Psoas muscle (tissue), 8 donors: ENCODE data around the gene FITM1. TPM values are rescaled to one million over a fixed set of nuclear protein-coding genes. Genes with fewer than 3 reads are reported as not detected.

Source experiments
- ATAC-seq, 4 donors: fragments of 200-7000 bp; cut with Tn5 transposase; one replicate each; pipeline ENCODE4 v1.9.1; 2020; ENCODE audit warnings: moderate library complexity in 3 of 4, mild to moderate bottlenecking in 2 of 4
- DNase-seq, 2 donors: peaks; one replicate each; pipeline ENCODE4 v3.0.0-alpha.2; 2020
- H3K27ac ChIP-seq: fragments of 200-600 bp; one replicate; pipeline ENCODE4 v1.8.0; 2022
- H3K27me3 ChIP-seq, 3 donors: fragments of 200-600 bp in 1 of 3; one replicate each; pipeline versions ENCODE4 v1.6.1 to v1.8.0; 2013 to 2022; ENCODE audit warnings: low read length in 2 of 3, mild to moderate bottlenecking in 2 of 3, moderate library complexity in 1 of 3; ENCODE audit not compliant: insufficient read depth in 3 of 3
- H3K36me3 ChIP-seq, 2 donors: fragments of 200-600 bp in 1 of 2; one replicate each; pipeline versions ENCODE4 v1.6.1 to v1.8.0; 2013 to 2022; ENCODE audit warnings: low read depth in 1 of 2, mild to moderate bottlenecking in 1 of 2, moderate library complexity in 1 of 2; ENCODE audit not compliant: insufficient read depth in 1 of 2
- H3K4me1 ChIP-seq: fragments of 200-600 bp; one replicate; pipeline ENCODE4 v1.8.0; 2022
- H3K4me3 ChIP-seq: fragments of 200-600 bp; one replicate; pipeline ENCODE4 v1.8.0; 2022; ENCODE audit warnings: mild to moderate bottlenecking
- H3K9me3 ChIP-seq: fragments of 200-600 bp; one replicate; pipeline ENCODE4 v1.8.0; 2022
- WGBS, 3 donors: extraction: QIAGEN DNeasy Blood & Tissue Kit; methylation state at CpG; one replicate each; pipeline versions ENCODE4 v1.1.6 to v1.1.7; 2013; 5-methylcytosine and 5-hydroxymethylcytosine counted together
- intact Hi-C, 2 donors: fragments of 100-400 bp; cut with DNase I; formaldehyde crosslinking; loops; one replicate each; pipeline versions ENCODE4 v1.11.0 to v1.14.2; 2022
- polyA plus RNA-seq, 3 donors: library from polyadenylated mRNA; stranded (reverse); fragments of 200-250 nt; gene quantifications; one replicate each; pipeline ENCODE4 v1.2.3, GENCODE V29; 2013
- total RNA-seq, 4 donors: library from RNA; stranded (reverse); fragmentation: NEBNext Ultra II Directional in 2 of 4; extraction: Animal tissue kit (Norgen Biotek cat#: 25700) in 2 of 4; gene quantifications; one replicate each; pipeline versions ENCODE4 v1.2.1 to v1.2.4, GENCODE V29; 2021 to 2023
- TF ChIP-seq, protein P1 (sequence below): fragments of 200-600 bp; IDR thresholded peaks from one replicate; pipeline ENCODE4 v1.8.0; 2022; ENCODE audit warnings: antibody characterized with exemption
- donor health status: healthy with polysubstance abuse.
- donor health status: DM: no; HTN: no; CAD: no; lungs with moderate emphysema.
- donor health status: Bipolar disorder and iron deficiency.
- donor health status: healthy.
- donor health status: DM: yes; HTN: yes; CAD: no.
- donor health status: DM: no; HTN: no; CAD: no.
- donor health status: DM: no; HTN: no; CAD: no.
- donor health status: DM: yes; HTN: yes; CAD: no.

FITM1 gene
- total and polyA plus RNA-seq, 7 donors = 72.8 to 167 (median 130) TPM

GRCh38 chr14:24108336-24108874 lies 22.1 kb upstream of the FITM1 start:
- WGBS, 3 donors = 45 to 47% (median 47%) methylated on average over 5 of the region's 5 CpGs
- Histone ChIP-seq H3K36me3 (peaks cover 0 to under 1% of the 10 kb centered on the region in 2 donors), H3K9me3 (no peaks in the 10 kb centered on the region), H3K27me3 (no peaks in the 10 kb centered on the region), H3K27ac (no peak overlapping the region), H3K4me1 (peaks cover 9% of the 10 kb centered on the region), H3K4me3 (no peak overlapping the region)
- intact Hi-C loops = loop anchor here (1.0 to 5.0 kb wide), 4 partner anchors 14 to 96 kb away; partner anchors contain the start of genes IRF9 (in 1 of the 2) and PCK2 (in 1 of the 2)
- ATAC-seq (no peak), DNase-seq (no peak)
- TF ChIP-seq, protein P1, sequence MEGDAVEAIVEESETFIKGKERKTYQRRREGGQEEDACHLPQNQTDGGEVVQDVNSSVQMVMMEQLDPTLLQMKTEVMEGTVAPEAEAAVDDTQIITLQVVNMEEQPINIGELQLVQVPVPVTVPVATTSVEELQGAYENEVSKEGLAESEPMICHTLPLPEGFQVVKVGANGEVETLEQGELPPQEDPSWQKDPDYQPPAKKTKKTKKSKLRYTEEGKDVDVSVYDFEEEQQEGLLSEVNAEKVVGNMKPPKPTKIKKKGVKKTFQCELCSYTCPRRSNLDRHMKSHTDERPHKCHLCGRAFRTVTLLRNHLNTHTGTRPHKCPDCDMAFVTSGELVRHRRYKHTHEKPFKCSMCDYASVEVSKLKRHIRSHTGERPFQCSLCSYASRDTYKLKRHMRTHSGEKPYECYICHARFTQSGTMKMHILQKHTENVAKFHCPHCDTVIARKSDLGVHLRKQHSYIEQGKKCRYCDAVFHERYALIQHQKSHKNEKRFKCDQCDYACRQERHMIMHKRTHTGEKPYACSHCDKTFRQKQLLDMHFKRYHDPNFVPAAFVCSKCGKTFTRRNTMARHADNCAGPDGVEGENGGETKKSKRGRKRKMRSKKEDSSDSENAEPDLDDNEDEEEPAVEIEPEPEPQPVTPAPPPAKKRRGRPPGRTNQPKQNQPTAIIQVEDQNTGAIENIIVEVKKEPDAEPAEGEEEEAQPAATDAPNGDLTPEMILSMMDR = no peak

- TF ChIP-seq, protein P1 = no peak
- H3K36me3 ChIP-seq = no peaks in the 10 kb centered on the region
- peaks cover 9% of the 10 kb centered on the region for H3K4me1 ChIP-seq
- H3K27me3 ChIP-seq = no peaks in the 10 kb centered on the region
- DNase-seq (no peak), ATAC-seq (no peak)
- H3K4me3 ChIP-seq = no peak overlapping the region
- H3K27ac ChIP-seq = no peak overlapping the region
- intact Hi-C loops = loop anchor here (5.0 kb wide), 1 partner anchor 37 kb away; the partner anchor contains the start of genes PSME2 (in 2 of the 2) and RNF31 (in 2 of the 2)
- H3K9me3 ChIP-seq = no peaks in the 10 kb centered on the region
- 80 to 85% (median 80%) methylated on average over 9 of the region's 9 CpGs for WGBS, 3 donors
Observed at GRCh38 chr14:24110060-24110459, 20.4 kb upstream of the FITM1 start.

GRCh38 chr14:24110523-24110922 lies 19.9 kb upstream of the FITM1 start:
- TF ChIP-seq, protein P1 = no peak
- H3K36me3 ChIP-seq = no peaks in the 10 kb centered on the region
- H3K27ac ChIP-seq = no peak overlapping the region
- H3K27me3 ChIP-seq = no peaks in the 10 kb centered on the region
- ATAC-seq (no peak), DNase-seq (no peak)
- H3K9me3 ChIP-seq = no peaks in the 10 kb centered on the region
- no peak overlapping the region for H3K4me3 ChIP-seq
- intact Hi-C loops = loop anchor here (5.0 kb wide), 1 partner anchor 37 kb away; the partner anchor contains the start of genes PSME2 (in 2 of the 2) and RNF31 (in 2 of the 2)
- peaks cover 10% of the 10 kb centered on the region for H3K4me1 ChIP-seq
- 63 to 80% (median 71%) methylated on average over 1 of the region's 1 CpG for WGBS, 3 donors

GRCh38 chr14:24113379-24113800 lies 17.1 kb upstream of the FITM1 start:
- Histone ChIP-seq H3K36me3 (peaks cover 0 to 20% of the 10 kb centered on the region in 2 donors), H3K27me3 (no peaks in the 10 kb centered on the region), H3K9me3 (no peaks in the 10 kb centered on the region), H3K27ac (peak overlapping the region; percentile 100), H3K4me3 (peak overlapping the region; percentile 80), H3K4me1 (peaks cover 24% of the 10 kb centered on the region)
- DNase-seq = no peak
- ATAC-seq = peak in 2 of 4 donors; percentile 1 to 4
- intact Hi-C loops = loop anchor here (5.0 kb wide), 1 partner anchor 34 kb away; the partner anchor contains the start of genes PSME2 (in 2 of the 2) and RNF31 (in 2 of the 2)
- TF ChIP-seq, protein P1 = no peak
- 18 to 19% (median 19%) methylated on average over 15 of the region's 15 CpGs for WGBS, 3 donors
